Coronary artery (tissue), 2 donors: Measurements from ENCODE around the gene CASKIN2.
"Not testable (repeated sequence)": the region's sequence is repeated elsewhere in the genome, so short reads cannot be mapped to it uniquely, and the experiment has no call there.

ENCODE experiments used
- DNase-seq: peaks from one replicate; pipeline ENCODE4 v3.0.0-alpha.2; 2017; ENCODE audit warnings: low spot score
- H3K27ac ChIP-seq, 2 donors: fragments of 200-600 bp; sonication (generic); one replicate each; pipeline ENCODE4 v1.5.1; 2016 to 2019
- H3K4me3 ChIP-seq: fragments of 200-600 bp; sonication (generic); 2 replicates; pipeline ENCODE4 v1.5.1; 2016; ENCODE audit warnings: mild to moderate bottlenecking, moderate library complexity
- CTCF ChIP-seq: fragments of 200-600 bp; sonication (generic); IDR thresholded peaks from one replicate; pipeline ENCODE4 v1.5.1; 2019; ENCODE audit warnings: antibody characterized with exemption

The CASKIN2 gene

GRCh38 chr17:75463603-75464002 is 51.7 kb downstream of the CASKIN2 start:
- H3K4me3 ChIP-seq = no peak overlapping the region
- DNase-seq = no peak
- no peak overlapping the region for H3K27ac ChIP-seq
- TF ChIP-seq CTCF = no peak

GRCh38 chr17:75460295-75460694 is 55.0 kb downstream of the CASKIN2 start:
- no peak for TF ChIP-seq CTCF
- no peak for DNase-seq
- Histone ChIP-seq H3K27ac (peak overlapping the region; percentile 1 to 69), H3K4me3 (no peak overlapping the region)

- TF ChIP-seq CTCF = no peak
- H3K27ac ChIP-seq = peak overlapping the region; percentile 1 to 69
- H3K4me3 ChIP-seq = peak overlapping the region; percentile 11
- DNase-seq = no peak
Observed at GRCh38 chr17:75459590-75460267, 55.6 kb downstream of the CASKIN2 start.

GRCh38 chr17:75459246-75459589 is 56.1 kb downstream of the CASKIN2 start:
- H3K4me3 ChIP-seq = no peak overlapping the region
- DNase-seq = no peak
- peak overlapping the region; percentile 1 to 69 for H3K27ac ChIP-seq
- TF ChIP-seq CTCF = no peak

GRCh38 chr17:75457047-75457654 is 58.2 kb downstream of the CASKIN2 start:
- no peak for DNase-seq
- peak overlapping the region; percentile 93 for H3K4me3 ChIP-seq
- peak overlapping the region; percentile 94 to 95 for H3K27ac ChIP-seq
- TF ChIP-seq CTCF = no peak

GRCh38 chr17:75456417-75457046 is 58.8 kb downstream of the CASKIN2 start, which contains the start of gene TMEM94:
TSS of gene TMEM94 (plus strand) at chr17:75456635. CDS start at chr17:75471906, 15,271 bp downstream.
- Histone ChIP-seq H3K4me3 (peak within 1 kb of the TSS; percentile 93), H3K27ac (peak within 1 kb of the TSS; percentile 94 to 95)
- peak; percentile 97 for DNase-seq
- no peak for TF ChIP-seq CTCF

- peak overlapping the region; percentile 94 to 95 for H3K27ac ChIP-seq
- TF ChIP-seq CTCF = no peak
- DNase-seq = no peak
- peak overlapping the region; percentile 93 for H3K4me3 ChIP-seq
Observed at GRCh38 chr17:75456039-75456416, 59.3 kb downstream of the CASKIN2 start.

- H3K27ac ChIP-seq, DNase-seq, H3K4me3 ChIP-seq: not testable (repeated sequence)
Observed at GRCh38 chr17:75454672-75455071, 60.7 kb downstream of the CASKIN2 start.
